ENCODE data around the gene LZTFL1. TPM values are rescaled to one million over a fixed set of nuclear protein-coding genes. Genes with fewer than 3 reads are reported as not detected.

Gene LZTFL1
- total and polyA plus RNA-seq, 2 experiments from 2014 or later: 14.3 to 25.1 TPM

GRCh38 chr3:45865563-45865962 lies 23.6 kb upstream of the LZTFL1 start:
- Histone ChIP-seq H2AFZ (no peak overlapping the region), H3K9me3 (ENCODE audit: low read depth) (no peaks in the 10 kb centered on the region), H3K4me2 (no peak overlapping the region), H3K4me3 (no peak overlapping the region), H3K36me3 (replicated peaks; ENCODE audit: insufficient read depth, low read depth) (no peaks in the 10 kb centered on the region), H3K79me2 (no peaks in the 10 kb centered on the region), H4K20me1 (ENCODE audit: insufficient read depth, poor library complexity, severe bottlenecking) (no peaks in the 10 kb centered on the region), H3K4me1 (ENCODE audit: insufficient read depth) (peaks cover 3% of the 10 kb centered on the region), H3K27me3 (no peaks in the 10 kb centered on the region), H3K27ac (no peak overlapping the region), H3K9me2 (replicated peaks; ENCODE audit: insufficient read depth) (no peaks in the 10 kb centered on the region)
- 84% methylated on average over 6 of the region's 6 CpGs for WGBS (ENCODE audit: low lambda C conversion rate, missing lambda C conversion rate)
- DNase-seq (ENCODE audit: low spot score): no peak
- no peak for TF ChIP-seq EZH2phosphoT487 (IDR thresholded peaks at IDR 0.05; ENCODE audit: low read depth, severe bottlenecking, unreplicated experiment)
- TF ChIP-seq CTCF (IDR thresholded peaks at IDR 0.05; ENCODE audit: poor library complexity): no peak
- TF ChIP-seq EZH2 (IDR thresholded peaks at IDR 0.05; ENCODE audit: borderline replicate concordance): no peak

- Histone ChIP-seq H3K4me2 (no peak overlapping the region), H3K9me3 (ENCODE audit: low read depth) (no peaks in the 10 kb centered on the region), H4K20me1 (ENCODE audit: insufficient read depth, poor library complexity, severe bottlenecking) (no peaks in the 10 kb centered on the region), H3K27me3 (no peaks in the 10 kb centered on the region), H3K4me3 (no peak overlapping the region), H3K27ac (no peak overlapping the region), H3K36me3 (replicated peaks; ENCODE audit: insufficient read depth, low read depth) (no peaks in the 10 kb centered on the region), H3K79me2 (no peaks in the 10 kb centered on the region), H3K9me2 (replicated peaks; ENCODE audit: insufficient read depth) (no peaks in the 10 kb centered on the region), H3K4me1 (ENCODE audit: insufficient read depth) (peaks cover 6% of the 10 kb centered on the region), H2AFZ (no peak overlapping the region)
- no peak for DNase-seq (ENCODE audit: low spot score)
- 68% methylated on average over 8 of the region's 8 CpGs for WGBS (ENCODE audit: low lambda C conversion rate, missing lambda C conversion rate)
- TF ChIP-seq CTCF (IDR thresholded peaks at IDR 0.05; ENCODE audit: poor library complexity): no peak
- TF ChIP-seq EZH2 (IDR thresholded peaks at IDR 0.05; ENCODE audit: borderline replicate concordance): no peak
- no peak for TF ChIP-seq EZH2phosphoT487 (IDR thresholded peaks at IDR 0.05; ENCODE audit: low read depth, severe bottlenecking, unreplicated experiment)
Measured at GRCh38 chr3:45864760-45865519, 23.0 kb upstream of the LZTFL1 start.

GRCh38 chr3:45861043-45861719 lies 19.3 kb upstream of the LZTFL1 start:
- Histone ChIP-seq H3K79me2 (no peaks in the 10 kb centered on the region), H2AFZ (no peak overlapping the region), H4K20me1 (ENCODE audit: insufficient read depth, poor library complexity, severe bottlenecking) (no peaks in the 10 kb centered on the region), H3K9me2 (replicated peaks; ENCODE audit: insufficient read depth) (no peaks in the 10 kb centered on the region), H3K27ac (peak overlapping the region; percentile 66), H3K27me3 (no peaks in the 10 kb centered on the region), H3K4me2 (peak overlapping the region; percentile 61), H3K9me3 (ENCODE audit: low read depth) (no peaks in the 10 kb centered on the region), H3K4me1 (ENCODE audit: insufficient read depth) (peaks cover 6% of the 10 kb centered on the region), H3K36me3 (replicated peaks; ENCODE audit: insufficient read depth, low read depth) (no peaks in the 10 kb centered on the region), H3K4me3 (no peak overlapping the region)
- DNase-seq (ENCODE audit: low spot score): peak; percentile 48
- 43% methylated on average over 7 of the region's 7 CpGs for WGBS (ENCODE audit: low lambda C conversion rate, missing lambda C conversion rate)
- no peak for TF ChIP-seq CTCF (IDR thresholded peaks at IDR 0.05; ENCODE audit: poor library complexity)
- no peak for TF ChIP-seq EZH2 (IDR thresholded peaks at IDR 0.05; ENCODE audit: borderline replicate concordance)
- TF ChIP-seq EZH2phosphoT487 (IDR thresholded peaks at IDR 0.05; ENCODE audit: low read depth, severe bottlenecking, unreplicated experiment): no peak
